Activated CD4-positive, alpha-beta T cell treated with anti-CD3 and anti-CD28 coated beads for 36 hours (primary cell): ENCODE measurements around the gene GAREM1. TPM values are rescaled to one million over a fixed set of nuclear protein-coding genes. Genes with fewer than 3 reads are reported as not detected.

Experiments
- ATAC-seq: fragments of 200-7000 bp; cut with Tn5 transposase; one replicate; pipeline ENCODE4 v1.10.0; 2021; ENCODE audit warnings: mild to moderate bottlenecking, moderate library complexity
- CTCF ChIA-PET: fragments of 350-600 bp; sonication (Branson Sonifier 250); formaldehyde crosslinking; loops from one replicate; lab custom pipeline; 2021; ENCODE audit warnings: antibody characterized with exemption; lab: Charles Lee
- POLR2A ChIA-PET: fragments of 350-600 bp; sonication (Branson Sonifier 250); formaldehyde crosslinking; loops from one replicate; lab custom pipeline; 2021; ENCODE audit warnings: antibody characterized with exemption, inconsistent platforms; lab: Charles Lee
- DNase-seq: peaks from one replicate; pipeline ENCODE4 v3.0.0-alpha.2; 2020
- H3K27ac Mint-ChIP-seq: one replicate; pipeline ENCODE4 v1.8.0; 2021; ENCODE audit warnings: mixed read lengths
- H3K27me3 Mint-ChIP-seq: one replicate; pipeline ENCODE4 v1.8.0; 2021; ENCODE audit warnings: mixed read lengths
- H3K36me3 Mint-ChIP-seq: one replicate; pipeline ENCODE4 v1.8.0; 2021; ENCODE audit warnings: low read depth, mixed read lengths
- H3K4me1 Mint-ChIP-seq: one replicate; pipeline ENCODE4 v1.8.0; 2021; ENCODE audit warnings: mixed read lengths
- H3K4me3 Mint-ChIP-seq: one replicate; pipeline ENCODE4 v1.8.0; 2021; ENCODE audit warnings: mild to moderate bottlenecking, moderate library complexity, mixed read lengths
- H3K9me3 Mint-ChIP-seq: one replicate; pipeline ENCODE4 v1.8.0; 2021; ENCODE audit warnings: low read depth, mixed read lengths
- intact Hi-C, 2 experiments: fragments of 100-400 bp; cut with DNase I in 1 of 2; cut with micrococcal nuclease in 1 of 2; formaldehyde crosslinking; loops; one replicate each; pipeline versions ENCODE4 v1.14.2 to v1.15.1; 2022 to 2024; cut with DNase I, micrococcal nuclease
- total RNA-seq, 2 experiments: library from RNA; stranded (reverse); gene quantifications; one replicate each; pipeline ENCODE4 v1.2.3, GENCODE V29; 2021

GAREM1 gene
- total RNA-seq, 2 experiments from 2014 or later, result not detected

DNA sequence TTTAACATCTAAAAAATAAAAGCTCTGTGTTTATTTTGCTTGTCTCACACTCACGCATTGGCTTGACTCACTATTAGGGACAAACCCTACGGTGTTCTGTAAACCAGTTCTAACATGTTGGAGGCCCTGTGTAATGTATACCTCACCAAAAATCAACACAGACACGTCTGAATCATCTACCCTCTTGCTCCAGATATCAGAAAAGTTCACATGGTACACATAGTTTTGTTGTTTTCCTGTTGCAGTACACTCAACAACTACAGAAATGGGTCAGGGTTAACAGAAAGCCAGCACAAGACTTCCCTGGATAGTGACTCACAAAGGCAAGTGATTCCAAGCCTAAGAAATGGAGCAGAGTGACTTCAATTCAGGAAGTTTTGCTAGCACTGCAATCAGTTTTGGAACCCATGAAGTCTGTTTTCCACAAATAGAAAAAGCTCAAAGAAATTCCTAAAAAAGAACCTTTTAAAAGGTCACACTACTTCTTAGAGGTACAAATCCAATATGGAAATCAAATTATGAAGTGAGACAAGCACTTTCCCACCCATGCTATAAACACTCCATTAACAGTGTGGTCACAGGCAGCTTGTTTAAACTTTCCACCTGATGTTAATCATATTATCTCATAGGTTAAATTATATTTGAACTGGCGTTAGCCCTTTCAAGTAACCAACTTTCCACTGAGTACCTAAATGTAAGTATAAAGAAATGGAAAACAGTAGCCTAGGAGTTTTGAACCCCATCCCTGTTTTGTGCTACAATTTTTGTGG, 87.4 kb downstream of the GAREM1 start:
- H3K4me3 Mint-ChIP-seq, result no peak overlapping the region
- H3K36me3 Mint-ChIP-seq, result no peaks in the 10 kb centered on the region
- ATAC-seq (no peak), DNase-seq (no peak)
- H3K9me3 Mint-ChIP-seq, result no peaks in the 10 kb centered on the region
- ChIA-PET POLR2A (no interaction called here), CTCF (interaction anchor here (0.8 kb wide), 1 partner anchor 561 kb away, joined by 3 read pairs; no protein-coding TSS in a partner anchor)
- no peak overlapping the region for H3K27ac Mint-ChIP-seq
- H3K27me3 Mint-ChIP-seq, result peaks cover 15% of the 10 kb centered on the region
- intact Hi-C loops, result no loop called here
- H3K4me1 Mint-ChIP-seq, result no peaks in the 10 kb centered on the region

DNA sequence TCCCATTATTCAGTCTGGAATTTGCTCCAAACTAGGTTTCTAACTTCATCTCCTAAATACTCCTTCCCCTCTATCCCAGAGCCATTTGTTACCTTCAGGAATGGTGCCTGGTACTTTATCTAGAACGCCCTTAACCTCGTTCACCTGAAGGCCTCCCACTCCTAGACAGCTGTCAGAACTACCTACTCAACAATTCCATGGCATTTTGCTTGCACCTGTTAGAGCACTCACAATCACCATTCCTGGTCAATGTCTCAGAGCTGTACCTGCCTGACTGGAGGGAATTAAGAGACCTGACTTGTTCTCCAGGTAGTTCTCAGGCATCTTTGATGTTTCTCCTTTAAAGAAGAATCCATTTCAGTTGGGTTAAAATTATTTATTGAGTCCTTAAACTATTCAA, 88.9 kb downstream of the GAREM1 start:
- Mint-ChIP-seq H3K27ac (no peak overlapping the region), H3K4me3 (no peak overlapping the region), H3K9me3 (no peaks in the 10 kb centered on the region), H3K36me3 (no peaks in the 10 kb centered on the region), H3K4me1 (no peaks in the 10 kb centered on the region), H3K27me3 (peaks cover 12% of the 10 kb centered on the region)
- no peak for ATAC-seq
- ChIA-PET POLR2A (interaction anchor here (0.6 kb wide), 1 partner anchor 10 kb away, joined by 6 read pairs; no protein-coding TSS in a partner anchor), CTCF (no interaction called here)
- intact Hi-C loops, result no loop called here
- no peak for DNase-seq

GRCh38 chr18:32380559-32380958, 90.1 kb downstream of the GAREM1 start:
- no peak for ATAC-seq
- no peaks in the 10 kb centered on the region for H3K9me3 Mint-ChIP-seq
- H3K4me3 Mint-ChIP-seq, result no peak overlapping the region
- no peak for DNase-seq
- H3K27me3 Mint-ChIP-seq, result peaks cover 12% of the 10 kb centered on the region
- no peaks in the 10 kb centered on the region for H3K4me1 Mint-ChIP-seq
- intact Hi-C loops, result no loop called here
- ChIA-PET POLR2A (no interaction called here), CTCF (no interaction called here)
- H3K36me3 Mint-ChIP-seq, result no peaks in the 10 kb centered on the region
- H3K27ac Mint-ChIP-seq, result no peak overlapping the region

DNA sequence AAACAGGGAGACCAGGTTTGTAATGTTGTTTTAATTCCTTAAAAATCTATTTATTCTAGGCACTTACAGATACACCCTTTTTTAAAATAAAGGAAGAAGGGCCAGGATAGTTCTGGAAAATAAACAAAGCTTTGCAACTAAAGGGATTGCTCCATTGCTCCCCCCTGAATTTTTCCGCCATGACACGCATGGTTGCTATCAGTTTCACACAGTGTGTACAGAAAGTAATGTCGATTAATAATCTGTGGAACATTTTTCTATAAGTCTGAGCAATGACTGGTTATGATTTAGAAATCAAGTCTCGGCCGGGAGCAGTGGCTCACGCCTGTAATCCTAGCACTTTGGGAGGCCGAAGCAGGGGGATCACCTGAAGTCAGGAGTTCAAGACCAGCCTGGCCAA, 90.8 kb downstream of the GAREM1 start:
- Mint-ChIP-seq H3K27me3 (peaks cover 12% of the 10 kb centered on the region), H3K4me1 (no peaks in the 10 kb centered on the region)
- CTCF ChIA-PET, result no interaction called here

DNA sequence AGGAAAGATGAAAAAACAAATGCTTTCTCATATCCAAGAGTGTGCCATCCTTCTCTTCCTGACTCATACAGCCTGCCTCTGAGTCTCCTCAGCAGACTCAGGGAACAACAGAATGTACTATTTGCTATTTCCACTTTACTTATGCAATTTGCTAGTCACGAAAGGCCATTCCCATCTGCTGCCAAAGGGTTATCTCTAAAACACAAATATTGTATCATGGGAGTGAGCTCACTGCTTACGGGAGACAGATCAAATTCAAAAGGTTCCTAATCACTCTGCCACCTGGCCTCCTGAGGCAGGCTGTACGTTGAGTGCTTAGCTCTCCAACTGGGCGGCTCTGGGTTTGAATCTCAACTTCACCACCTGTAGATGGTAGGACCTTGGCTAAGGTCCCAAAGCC, 92.0 kb downstream of the GAREM1 start:
- ChIA-PET CTCF (interaction anchor here (0.9 kb wide), 1 partner anchor 22 kb away, joined by 3 read pairs; no protein-coding TSS in a partner anchor), POLR2A (no interaction called here)
- no peaks in the 10 kb centered on the region for H3K36me3 Mint-ChIP-seq
- no peaks in the 10 kb centered on the region for H3K4me1 Mint-ChIP-seq
- H3K4me3 Mint-ChIP-seq, result no peak overlapping the region
- H3K27ac Mint-ChIP-seq, result no peak overlapping the region
- no peak for DNase-seq
- no peaks in the 10 kb centered on the region for H3K9me3 Mint-ChIP-seq
- ATAC-seq, result no peak
- intact Hi-C loops, result no loop called here
- peaks cover 12% of the 10 kb centered on the region for H3K27me3 Mint-ChIP-seq

More for the DNA sequence above, 90.8 kb downstream of the GAREM1 start:
- POLR2A ChIA-PET, result no interaction called here
- Mint-ChIP-seq H3K9me3 (no peaks in the 10 kb centered on the region), H3K36me3 (no peaks in the 10 kb centered on the region), H3K27ac (no peak overlapping the region), H3K4me3 (no peak overlapping the region)
- DNase-seq (no peak), ATAC-seq (no peak)
- intact Hi-C loops, result no loop called here

DNA sequence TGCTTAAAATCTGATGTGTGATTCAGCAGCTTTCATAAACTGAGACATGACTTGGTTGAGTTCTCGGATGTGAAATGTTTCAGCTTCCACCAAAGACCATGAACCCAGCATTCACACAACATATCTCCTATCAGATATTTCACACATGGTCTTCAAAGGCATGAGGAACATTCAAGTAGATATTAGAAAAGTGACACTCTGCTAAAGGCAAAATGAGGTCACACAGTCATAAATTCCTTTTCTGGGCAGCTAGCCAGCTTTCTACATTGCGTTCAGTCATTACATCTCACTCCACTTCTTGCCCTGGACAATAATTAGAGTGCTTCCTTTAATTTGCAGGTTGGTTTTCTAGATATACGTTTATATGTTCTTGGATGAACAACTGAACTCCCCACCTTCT, 96.7 kb downstream of the GAREM1 start:
- intact Hi-C loops, result no loop called here
- no peak for ATAC-seq
- POLR2A ChIA-PET, result no interaction called here

DNA sequence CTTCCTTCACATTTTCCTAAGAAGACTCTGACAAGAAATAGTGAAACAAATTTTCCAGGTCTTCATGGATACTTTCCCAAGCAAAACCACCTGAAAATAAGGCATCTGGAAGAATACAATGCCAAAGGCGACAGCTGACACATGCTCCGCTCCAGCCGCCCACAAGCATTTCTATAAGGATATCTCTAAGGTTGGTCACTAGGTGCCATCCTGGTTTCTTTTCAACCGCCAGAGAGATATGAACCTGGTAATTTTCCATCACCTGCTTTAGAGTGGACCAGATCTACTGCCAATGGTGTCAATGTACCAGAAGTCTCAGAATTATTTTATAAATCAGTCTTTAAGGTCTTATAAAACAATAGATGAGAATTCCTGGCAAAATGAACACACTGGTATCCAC, 97.2 kb downstream of the GAREM1 start:
- POLR2A ChIA-PET, result no interaction called here
- Mint-ChIP-seq H3K27me3 (peaks cover 3% of the 10 kb centered on the region), H3K27ac (no peak overlapping the region), H3K4me3 (no peak overlapping the region), H3K36me3 (no peaks in the 10 kb centered on the region), H3K9me3 (no peaks in the 10 kb centered on the region), H3K4me1 (no peaks in the 10 kb centered on the region)
- CTCF ChIA-PET, result interaction anchor here (1.0 kb wide), 1 partner anchor 178 kb away, joined by 3 read pairs; no protein-coding TSS in a partner anchor
- DNase-seq (no peak), ATAC-seq (no peak)
- intact Hi-C loops, result no loop called here

More for the DNA sequence above, 96.7 kb downstream of the GAREM1 start:
- no peaks in the 10 kb centered on the region for H3K4me1 Mint-ChIP-seq
- CTCF ChIA-PET, result interaction anchor here (1.0 kb wide), 1 partner anchor 178 kb away, joined by 3 read pairs; no protein-coding TSS in a partner anchor
- no peaks in the 10 kb centered on the region for H3K9me3 Mint-ChIP-seq
- H3K27me3 Mint-ChIP-seq, result peaks cover 4% of the 10 kb centered on the region
- H3K4me3 Mint-ChIP-seq, result no peak overlapping the region
- H3K27ac Mint-ChIP-seq, result no peak overlapping the region
- no peak for DNase-seq
- no peaks in the 10 kb centered on the region for H3K36me3 Mint-ChIP-seq

DNA sequence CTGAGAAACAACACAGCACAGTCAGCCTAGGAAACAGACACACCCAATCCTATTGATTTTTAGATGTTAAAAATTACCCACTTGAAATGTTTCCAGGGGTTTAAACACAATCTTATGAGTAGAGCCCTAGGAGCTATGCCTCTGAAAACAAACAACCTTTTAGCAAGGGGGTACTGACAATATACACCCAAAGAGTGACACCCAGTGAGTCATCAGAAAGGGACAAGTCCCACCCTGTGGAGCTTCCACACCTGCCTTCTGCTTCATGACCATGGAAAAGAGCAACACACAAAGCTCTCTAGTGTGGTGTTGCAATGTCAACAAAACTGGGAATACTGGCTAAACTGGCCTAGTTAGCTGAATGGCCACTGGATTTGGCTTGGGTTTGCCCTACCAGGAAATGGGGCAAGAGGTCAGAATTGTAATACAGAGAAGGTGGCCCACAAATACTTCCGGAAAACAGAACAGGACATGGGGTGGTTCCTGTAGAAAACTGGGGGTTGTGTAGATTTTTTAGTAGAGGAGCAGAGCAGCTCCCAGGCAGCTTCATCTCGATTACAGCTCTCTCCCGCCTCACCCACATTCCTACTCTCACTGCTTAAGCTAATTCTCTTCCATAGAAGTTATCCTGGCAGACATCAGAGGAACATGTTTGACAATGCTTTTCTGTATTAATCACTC, 98.2 kb downstream of the GAREM1 start:
- H3K27me3 Mint-ChIP-seq, result peaks cover 6% of the 10 kb centered on the region
- intact Hi-C loops, result no loop called here
- no peak overlapping the region for H3K27ac Mint-ChIP-seq
- H3K4me1 Mint-ChIP-seq, result no peaks in the 10 kb centered on the region
- POLR2A ChIA-PET, result no interaction called here
- no peak for DNase-seq
- CTCF ChIA-PET, result no interaction called here
- ATAC-seq, result no peak
- H3K9me3 Mint-ChIP-seq, result no peaks in the 10 kb centered on the region
- no peaks in the 10 kb centered on the region for H3K36me3 Mint-ChIP-seq
- H3K4me3 Mint-ChIP-seq, result no peak overlapping the region

DNA sequence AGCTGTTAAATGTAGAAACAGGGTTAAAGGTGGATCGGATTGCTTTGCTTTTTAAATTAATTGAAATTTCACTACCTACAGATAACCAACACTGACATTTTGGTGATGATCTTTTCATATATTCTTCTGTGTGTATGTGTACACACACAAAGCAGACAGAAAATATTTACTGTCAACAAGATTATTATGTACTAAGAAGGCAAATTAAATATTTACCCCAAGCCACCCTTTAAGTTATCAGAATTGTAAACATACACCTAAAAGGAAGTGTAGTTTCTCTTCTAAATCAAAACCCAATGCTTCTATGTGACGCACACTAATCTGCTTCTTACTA, 98.7 kb downstream of the GAREM1 start:
- H3K27me3 Mint-ChIP-seq, result peaks cover 3% of the 10 kb centered on the region

GRCh38 chr18:32371384-32371783, 99.3 kb downstream of the GAREM1 start:
- no peak overlapping the region for H3K27ac Mint-ChIP-seq
- no peak for ATAC-seq
- no peaks in the 10 kb centered on the region for H3K36me3 Mint-ChIP-seq
- H3K4me3 Mint-ChIP-seq, result no peak overlapping the region
- H3K4me1 Mint-ChIP-seq, result no peaks in the 10 kb centered on the region
- H3K27me3 Mint-ChIP-seq, result peaks cover 5% of the 10 kb centered on the region
- intact Hi-C loops, result no loop called here
- POLR2A ChIA-PET, result no interaction called here
- CTCF ChIA-PET, result interaction anchor here (0.5 to 1.0 kb wide), 2 partner anchors 100 to 280 kb away, joined by 3 read pairs; no protein-coding TSS in a partner anchor
- H3K9me3 Mint-ChIP-seq, result no peaks in the 10 kb centered on the region
- no peak for DNase-seq

More for the DNA sequence above, 98.7 kb downstream of the GAREM1 start:
- H3K9me3 Mint-ChIP-seq, result no peaks in the 10 kb centered on the region
- ChIA-PET POLR2A (no interaction called here), CTCF (no interaction called here)
- no peaks in the 10 kb centered on the region for H3K4me1 Mint-ChIP-seq
- H3K4me3 Mint-ChIP-seq, result no peak overlapping the region
- H3K36me3 Mint-ChIP-seq, result no peaks in the 10 kb centered on the region
- H3K27ac Mint-ChIP-seq, result no peak overlapping the region
- ATAC-seq (no peak), DNase-seq (no peak)
- intact Hi-C loops, result no loop called here

GRCh38 chr18:32368991-32369390, 101.7 kb downstream of the GAREM1 start:
- peaks cover 9% of the 10 kb centered on the region for H3K27me3 Mint-ChIP-seq
- H3K27ac Mint-ChIP-seq, result no peak overlapping the region
- no peaks in the 10 kb centered on the region for H3K9me3 Mint-ChIP-seq
- POLR2A ChIA-PET, result no interaction called here
- no peaks in the 10 kb centered on the region for H3K4me1 Mint-ChIP-seq
- no peak overlapping the region for H3K4me3 Mint-ChIP-seq
- no peak for DNase-seq
- ATAC-seq, result no peak
- no peaks in the 10 kb centered on the region for H3K36me3 Mint-ChIP-seq
- intact Hi-C loops, result loop anchor here in 1 of 2 experiments (10.0 kb wide), 1 partner anchor 186 kb away; no protein-coding TSS in a partner anchor
- CTCF ChIA-PET, result no interaction called here
